Cerebellar cortex (tissue), 1 donor: Measurements from ENCODE around the gene SLC11A1.
A peak's percentile ranks its signal among the peaks of the same experiment; 100 is the strongest.

Experiments
- DNase-seq: peaks from one replicate; pipeline ENCODE4 v3.0.0-alpha.2; 2015; ENCODE audit warnings: low spot score

Gene SLC11A1

DNA sequence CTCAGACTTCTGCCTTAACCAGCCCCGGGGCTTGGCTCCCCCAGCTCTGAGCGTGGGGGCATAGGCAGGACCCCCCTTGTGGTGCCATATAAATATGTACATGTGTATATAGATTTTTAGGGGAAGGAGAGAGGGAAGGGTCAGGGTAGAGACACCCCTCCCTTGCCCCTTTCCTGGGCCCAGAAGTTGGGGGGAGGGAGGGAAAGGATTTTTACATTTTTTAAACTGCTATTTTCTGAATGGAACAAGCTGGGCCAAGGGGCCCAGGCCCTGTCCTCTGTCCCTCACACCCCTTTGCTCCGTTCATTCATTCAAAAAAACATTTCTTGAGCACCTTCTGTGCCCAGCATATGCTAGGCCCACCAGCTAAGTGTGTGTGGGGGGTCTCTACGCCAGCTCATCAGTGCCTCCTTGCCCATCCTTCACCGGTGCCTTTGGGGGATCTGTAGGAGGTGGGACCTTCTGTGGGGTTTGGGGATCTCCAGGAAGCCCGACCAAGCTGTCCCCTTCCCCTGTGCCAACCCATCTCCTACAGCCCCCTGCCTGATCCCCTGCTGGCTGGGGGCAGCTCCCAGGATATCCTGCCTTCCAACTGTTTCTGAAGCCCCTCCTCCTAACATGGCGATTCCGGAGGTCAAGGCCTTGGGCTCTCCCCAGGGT lies 23.1 kb downstream of the SLC11A1 start:
- DNase-seq = no peak

DNA sequence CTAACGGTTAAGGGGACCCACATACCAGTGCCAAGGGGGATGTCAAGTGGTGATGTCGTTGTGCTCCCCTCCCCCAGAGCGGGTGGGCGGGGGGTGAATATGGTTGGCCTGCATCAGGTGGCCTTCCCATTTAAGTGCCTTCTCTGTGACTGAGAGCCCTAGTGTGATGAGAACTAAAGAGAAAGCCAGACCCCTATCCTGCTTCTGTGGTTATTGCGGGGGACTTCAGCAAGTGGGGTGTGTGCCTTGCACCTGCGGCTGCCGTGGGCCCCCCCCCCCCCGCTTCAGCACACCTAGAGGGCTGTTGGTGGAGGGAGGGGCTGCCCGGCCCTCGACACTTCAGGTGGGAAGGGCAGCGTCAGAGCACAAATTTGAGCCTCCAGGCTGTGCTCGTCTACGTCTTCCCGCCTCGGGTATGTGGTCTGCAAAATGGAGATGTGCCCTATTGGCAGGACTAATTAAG lies 23.7 kb downstream of the SLC11A1 start:
- DNase-seq = no peak

DNA sequence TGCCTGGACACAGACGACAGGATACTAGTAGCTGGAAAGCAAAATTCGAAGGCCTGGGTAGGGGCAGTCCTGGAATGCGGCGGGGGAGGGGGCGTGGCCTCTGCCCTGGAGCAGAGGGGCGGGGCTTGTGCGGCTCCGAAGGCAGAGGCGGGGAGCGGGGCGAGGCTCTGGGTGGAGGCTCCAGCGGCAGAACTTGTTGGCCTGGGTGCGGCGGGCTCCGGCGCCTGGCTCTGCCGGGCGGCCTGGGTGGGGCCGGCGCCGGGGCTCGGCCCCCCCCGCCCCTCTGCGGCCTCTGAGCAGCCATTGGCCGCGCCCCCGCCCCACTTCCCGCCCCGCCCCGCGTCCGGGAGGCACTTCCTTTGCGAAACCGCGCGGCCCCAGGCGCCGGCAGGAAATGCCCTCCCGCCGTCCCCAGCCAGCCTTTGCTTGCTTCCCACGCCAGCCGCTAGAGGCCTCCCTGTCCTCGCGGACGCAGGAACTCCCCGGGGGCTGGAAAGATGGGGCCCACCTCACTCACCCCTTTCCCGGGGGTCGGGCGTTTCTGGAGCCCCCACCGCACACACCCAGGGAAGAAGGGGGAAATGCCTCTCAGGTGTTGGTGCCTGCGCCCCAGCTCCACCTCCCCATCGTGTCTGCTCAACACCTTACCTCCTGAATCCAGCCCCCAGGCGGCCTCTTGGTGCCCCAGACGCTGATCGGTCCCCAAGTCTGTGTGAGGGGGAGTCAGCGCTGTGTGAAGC lies 24.3 kb downstream of the SLC11A1 start:
- peak; percentile 93 for DNase-seq

DNA sequence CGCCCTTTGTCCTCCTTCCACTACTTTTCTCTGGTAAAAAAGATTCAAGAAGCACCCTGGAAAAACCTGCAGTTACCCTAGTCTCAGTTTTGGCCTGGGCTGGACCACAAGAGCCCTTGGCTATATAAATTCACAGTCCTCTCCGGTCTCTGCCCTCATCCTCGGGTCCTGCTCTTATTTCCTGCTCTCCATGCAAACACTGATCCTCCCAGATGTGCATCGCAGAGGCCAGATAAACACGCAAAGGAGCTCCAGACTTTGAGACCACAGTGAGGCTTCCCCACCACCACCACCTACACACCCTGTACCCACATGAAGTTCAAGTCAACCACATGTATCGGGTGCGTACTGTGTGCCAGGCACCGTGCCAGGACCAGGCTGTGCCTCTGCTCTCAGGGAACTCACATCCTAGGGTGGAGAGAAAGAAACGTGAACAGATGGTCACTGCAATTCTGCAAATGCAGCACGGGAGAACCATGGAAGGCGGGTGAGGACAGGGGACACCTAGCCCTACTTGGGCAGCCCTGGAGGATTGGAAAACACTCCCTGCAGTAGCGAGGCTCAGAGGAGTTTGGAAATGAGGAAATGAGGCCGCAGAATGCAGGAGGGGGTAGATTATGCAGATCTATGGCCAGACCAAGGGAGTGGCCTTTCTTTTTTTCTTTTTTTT lies 25.0 kb downstream of the SLC11A1 start:
- peak; percentile 81 for DNase-seq

DNA sequence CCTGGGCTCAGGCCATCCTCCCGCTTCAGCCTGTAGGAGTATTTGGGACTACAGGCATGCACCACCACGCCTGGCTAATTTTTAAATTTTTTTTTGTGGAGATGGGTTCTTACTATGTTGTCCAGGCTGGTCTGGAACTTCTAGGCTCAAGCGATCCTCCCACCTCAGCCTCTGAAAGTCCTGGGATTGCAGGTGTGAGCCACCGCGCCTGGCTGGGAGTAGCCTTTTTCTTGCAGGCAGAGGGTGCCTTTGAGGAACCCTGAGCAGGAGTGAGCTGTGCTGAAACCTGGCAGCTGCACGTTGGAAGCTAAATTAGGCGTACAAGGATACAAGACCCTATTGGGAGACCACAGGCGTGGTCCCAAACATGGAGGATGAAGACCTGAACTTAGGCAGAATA lies 25.6 kb downstream of the SLC11A1 start:
- DNase-seq = no peak

DNA sequence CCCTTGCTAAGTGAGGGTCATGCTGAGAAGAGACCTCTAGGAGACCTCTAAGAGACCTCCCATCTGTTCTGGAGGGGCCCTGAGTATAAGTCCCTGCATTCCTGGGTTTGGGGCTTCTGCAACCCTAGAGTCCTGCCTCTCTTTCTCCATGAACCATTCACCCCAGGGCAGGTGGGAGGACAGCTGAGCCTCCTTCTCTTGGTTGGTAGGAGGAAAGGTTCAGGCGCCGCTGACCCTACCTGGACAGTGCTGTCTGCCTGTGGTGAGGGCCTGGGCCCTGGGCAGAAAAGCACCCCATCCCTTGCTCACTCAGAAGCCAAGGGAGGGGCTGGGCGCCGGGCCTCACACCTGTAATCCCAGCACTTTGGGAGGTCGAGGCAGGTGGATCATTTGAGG lies 36.2 kb downstream of the SLC11A1 start:
- DNase-seq = no peak

DNA sequence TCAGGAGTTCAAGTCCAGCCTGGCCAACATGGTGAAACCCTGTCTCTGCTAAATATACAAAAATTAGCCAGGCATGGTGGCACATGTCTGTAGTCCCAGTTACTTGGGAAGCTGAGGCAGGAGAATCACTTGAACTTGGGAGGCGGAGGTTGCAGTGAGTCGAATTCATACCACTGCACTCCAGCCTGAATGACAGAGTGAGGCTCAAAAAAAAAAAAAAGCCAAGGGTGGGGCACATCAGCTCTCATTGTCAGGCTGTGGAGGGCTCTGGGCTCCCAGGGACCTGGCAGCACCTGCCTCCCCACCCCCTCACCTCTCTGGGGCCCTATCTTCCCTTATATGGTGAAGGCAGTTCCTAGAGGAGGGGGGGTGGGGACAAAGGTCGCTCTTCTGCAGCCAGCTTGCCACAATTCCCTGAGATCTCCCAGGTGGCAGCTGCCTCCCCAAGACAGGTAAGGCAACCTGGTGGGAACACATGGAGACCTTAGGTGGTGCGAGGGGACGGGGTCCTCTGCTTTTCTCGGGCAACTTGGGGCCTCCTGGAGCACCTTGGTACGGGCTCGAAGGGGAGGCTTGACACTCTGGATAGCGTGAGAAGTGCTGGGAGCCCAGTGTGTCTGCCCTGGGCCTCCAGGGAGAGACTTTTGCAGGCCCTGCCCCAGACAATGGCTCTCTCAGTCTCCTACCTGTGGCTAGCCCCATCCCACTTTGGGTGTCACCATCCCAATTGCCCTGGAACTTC lies 36.8 kb downstream of the SLC11A1 start, which contains the start of gene VIL1:
Gene VIL1 (plus strand): TSS at position 407 of the 742 bp plus-strand sequence. CDS start 4,656 bp downstream, outside the sequence.
- DNase-seq = no peak

DNA sequence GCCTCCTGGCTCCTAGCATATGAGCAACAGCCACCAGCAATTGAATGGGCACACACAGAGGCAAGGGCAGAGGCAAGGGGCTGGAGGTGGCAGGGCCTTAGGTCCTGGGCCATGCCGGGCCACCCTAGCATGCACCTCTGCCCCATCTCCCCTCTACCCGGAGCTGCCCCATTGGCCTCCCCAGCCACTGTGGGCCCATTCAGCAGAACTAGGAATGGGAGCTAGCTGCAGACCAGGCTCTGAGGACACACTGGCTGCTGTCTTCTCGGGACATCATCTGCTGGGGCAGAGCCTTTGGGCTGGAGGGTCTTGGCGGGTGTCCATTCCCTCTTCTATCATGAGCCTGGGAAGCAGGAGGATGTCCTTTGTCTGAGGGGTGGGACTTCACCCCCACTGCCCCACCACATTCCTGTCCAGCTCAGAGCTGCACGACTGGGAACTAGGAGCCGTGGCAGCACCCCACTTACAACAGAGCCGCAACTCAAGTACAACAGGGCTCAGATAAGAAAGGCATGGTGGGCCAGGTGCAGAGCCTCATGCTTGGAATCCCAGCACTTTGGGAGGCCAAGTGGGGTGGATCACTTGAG lies 37.6 kb downstream of the SLC11A1 start:
- no peak for DNase-seq

DNA sequence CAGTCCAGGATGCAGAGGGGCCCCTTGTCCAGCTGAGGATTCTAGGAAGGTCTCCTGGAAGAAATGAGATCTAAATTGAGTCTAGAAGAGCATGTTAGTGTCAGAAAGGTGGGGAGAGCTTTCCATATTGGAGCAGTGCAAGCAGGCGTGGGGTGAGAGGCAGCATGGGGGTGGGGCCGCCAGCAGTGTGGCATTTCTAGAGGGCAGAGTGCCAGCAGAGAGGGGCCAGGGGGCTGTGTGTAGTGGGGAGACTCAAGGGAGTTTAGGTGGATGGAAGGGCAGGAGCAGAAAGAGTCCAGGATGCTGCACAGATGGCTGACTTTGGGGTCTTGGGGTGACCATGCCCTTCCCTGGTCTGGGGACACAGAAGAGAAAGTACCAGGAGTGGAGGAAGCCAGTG lies 39.0 kb downstream of the SLC11A1 start:
- no peak for DNase-seq

DNA sequence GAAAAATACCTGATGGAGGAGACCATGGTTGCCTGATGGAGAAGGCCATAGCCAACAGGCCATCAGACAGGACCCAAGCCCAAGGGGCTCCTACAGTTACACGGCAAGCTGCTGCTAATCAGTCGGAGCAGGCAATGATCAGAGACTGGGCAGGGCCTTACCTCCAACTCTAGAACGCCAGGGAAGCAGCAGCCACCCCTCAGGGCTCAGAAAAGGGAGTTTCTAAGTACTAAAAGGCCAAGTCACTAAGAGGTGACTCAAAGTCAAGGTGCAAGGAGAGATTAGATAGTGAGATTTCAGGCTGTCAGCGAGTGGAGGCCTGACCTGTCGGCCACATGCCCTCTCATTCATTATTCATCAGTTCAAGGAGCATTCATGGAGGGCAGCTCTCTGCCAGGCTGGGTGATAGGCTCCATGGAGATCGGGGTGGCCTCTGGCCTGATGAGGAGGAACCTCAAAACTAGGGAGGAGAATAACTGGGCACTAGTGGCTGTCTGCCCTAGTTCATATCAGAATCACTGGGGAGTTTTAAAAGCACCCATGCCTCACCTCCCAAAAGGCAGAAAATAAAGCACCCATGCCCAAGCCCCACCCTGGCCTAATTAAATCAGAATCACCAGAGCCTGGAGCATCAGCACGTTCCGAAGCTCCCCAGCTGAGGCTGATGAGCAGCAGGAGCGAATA lies 40.5 kb downstream of the SLC11A1 start:
- DNase-seq = no peak

DNA sequence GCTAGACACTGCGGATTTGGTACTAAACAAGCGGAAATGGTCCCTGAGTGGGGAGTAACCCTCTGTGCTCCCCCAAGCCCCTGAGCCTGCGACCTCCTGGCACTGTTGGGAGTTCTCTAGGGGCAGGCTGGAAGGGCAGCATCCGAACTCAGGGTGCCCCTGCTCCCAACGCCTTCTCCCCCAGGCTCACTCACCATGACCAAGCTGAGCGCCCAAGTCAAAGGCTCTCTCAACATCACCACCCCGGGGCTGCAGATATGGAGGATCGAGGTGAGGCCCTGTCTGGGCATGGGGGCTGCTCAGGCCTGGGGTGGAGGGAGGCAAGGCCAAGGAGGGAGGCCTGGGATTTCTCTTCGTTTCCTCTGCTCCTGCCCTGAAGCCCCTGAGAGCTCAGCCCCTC lies 41.5 kb downstream of the SLC11A1 start:
- DNase-seq = no peak

DNA sequence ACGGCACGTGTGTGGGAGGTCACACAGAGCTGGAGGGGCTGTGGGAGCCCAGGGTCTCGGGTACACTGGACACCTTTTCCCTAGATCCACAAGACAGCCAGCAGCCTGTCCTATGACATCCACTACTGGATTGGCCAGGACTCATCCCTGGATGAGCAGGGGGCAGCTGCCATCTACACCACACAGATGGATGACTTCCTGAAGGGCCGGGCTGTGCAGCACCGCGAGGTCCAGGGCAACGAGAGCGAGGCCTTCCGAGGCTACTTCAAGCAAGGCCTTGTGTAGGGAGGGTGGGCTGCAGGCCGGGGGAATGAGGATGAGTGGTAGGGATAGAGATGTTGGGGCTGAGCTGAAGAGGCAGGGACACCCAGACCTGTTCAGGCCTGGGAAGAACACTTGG lies 43.5 kb downstream of the SLC11A1 start:
- DNase-seq = no peak

DNA sequence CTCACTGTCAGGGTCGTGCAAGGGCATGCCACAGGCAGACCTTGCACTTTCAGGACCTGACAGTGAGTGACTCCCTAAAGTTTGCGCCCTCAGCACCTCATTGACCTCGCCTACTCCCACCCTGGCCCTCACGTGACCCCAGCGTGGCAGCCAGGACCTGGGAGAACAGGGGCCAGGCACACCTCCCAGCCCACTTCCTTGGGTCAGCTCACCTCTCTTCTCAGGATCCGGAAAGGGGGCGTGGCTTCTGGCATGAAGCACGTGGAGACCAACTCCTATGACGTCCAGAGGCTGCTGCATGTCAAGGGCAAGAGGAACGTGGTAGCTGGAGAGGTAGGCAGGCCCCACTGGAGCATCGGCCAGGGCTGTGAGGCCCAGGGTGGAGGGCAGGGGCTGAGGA lies 45.7 kb downstream of the SLC11A1 start:
- DNase-seq = no peak

DNA sequence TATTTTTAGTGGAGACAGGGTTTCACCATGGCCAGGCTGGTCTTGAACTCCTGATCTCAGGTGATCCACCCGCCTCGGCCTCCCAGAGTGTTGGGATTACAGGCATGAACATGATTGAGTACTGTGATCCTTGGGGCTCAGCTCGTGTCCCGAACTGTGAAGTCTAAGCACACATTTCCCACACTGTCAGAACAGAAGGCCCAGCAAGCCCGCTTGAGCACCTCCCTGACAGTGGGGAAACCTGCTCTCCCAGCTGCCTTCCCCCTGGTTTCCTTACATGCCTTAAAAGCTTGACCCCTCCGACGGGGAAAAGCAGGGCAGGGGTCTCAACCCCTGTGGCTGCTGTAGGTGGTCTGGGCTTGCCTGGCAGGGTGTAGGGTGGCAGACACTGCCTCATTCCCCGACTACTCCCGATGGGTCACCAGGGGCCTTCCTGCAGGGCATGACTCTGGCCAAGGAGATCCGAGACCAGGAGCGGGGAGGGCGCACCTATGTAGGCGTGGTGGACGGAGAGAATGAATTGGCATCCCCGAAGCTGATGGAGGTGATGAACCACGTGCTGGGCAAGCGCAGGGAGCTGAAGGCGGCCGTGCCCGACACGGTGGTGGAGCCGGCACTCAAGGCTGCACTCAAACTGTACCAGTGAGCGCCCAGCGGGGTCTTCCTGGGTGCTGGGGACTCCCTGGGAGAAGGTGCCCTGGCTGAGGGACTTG lies 46.9 kb downstream of the SLC11A1 start:
- DNase-seq = no peak

DNA sequence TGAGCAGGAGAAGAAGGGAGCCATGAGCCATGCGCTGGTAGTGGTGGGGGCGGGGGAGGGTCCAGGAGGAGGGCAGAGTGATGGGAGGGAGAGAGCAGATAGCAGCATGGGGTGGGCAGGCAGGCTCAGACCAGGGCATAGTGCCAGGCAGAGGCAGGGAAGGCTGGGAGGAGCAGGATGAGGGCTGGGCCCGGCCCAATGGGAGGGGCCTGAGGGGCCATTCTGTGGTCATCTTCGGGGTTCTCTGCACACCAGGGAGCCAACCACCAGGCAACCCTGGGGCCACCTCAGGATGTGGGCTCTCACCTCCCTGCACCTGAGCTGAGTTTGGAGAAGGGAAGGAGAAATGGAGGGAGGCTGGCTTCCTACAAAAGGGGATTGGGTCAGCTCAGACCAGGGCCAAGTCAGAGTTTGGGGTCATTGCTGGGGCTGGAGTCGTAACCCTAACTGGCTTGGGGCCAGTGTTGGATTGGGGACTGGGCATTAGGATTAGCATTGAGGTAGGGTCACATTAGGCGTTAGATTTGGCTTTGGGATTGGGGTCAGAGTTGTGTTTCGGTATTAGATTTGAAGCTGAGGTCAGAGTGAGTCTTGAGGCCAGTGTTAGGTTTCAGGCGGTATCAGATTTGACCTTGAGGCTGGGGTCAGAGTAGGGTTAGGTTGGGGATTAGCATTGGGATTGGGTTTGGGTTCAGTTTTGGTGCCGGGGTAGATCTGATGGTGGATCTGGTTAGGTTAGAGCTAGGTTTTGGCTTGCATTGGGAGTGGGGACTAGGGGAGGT lies 48.0 kb downstream of the SLC11A1 start:
- no peak for DNase-seq

DNA sequence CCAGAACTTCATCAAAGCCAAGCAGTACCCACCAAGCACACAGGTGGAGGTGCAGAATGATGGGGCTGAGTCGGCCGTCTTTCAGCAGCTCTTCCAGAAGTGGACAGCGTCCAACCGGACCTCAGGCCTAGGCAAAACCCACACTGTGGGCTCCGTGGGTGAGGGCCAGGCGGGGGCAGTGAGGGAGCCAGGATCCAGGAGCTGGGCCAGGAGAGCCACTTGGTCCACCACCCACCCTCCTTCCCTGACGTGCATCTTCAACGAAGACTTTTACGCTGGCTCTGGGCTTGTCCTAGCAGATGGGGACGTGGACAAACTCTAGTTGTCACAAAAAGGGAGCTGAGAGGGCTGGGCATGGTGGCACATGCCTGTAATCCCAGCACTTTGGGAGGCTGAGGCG lies 48.6 kb downstream of the SLC11A1 start:
- no peak for DNase-seq

DNA sequence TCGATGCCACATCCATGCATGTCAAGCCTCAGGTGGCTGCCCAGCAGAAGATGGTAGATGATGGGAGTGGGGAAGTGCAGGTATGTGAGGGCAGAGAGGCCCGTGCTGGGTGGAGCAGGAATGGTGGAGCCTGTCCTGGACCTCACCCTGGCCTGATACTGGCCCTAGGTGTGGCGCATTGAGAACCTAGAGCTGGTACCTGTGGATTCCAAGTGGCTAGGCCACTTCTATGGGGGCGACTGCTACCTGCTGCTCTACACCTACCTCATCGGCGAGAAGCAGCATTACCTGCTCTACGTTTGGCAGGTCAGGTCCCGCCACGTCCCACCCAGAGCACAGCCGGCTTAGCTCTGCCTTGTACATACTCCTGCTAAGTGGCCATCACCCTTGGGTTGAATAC lies 49.8 kb downstream of the SLC11A1 start:
- no peak for DNase-seq

DNA sequence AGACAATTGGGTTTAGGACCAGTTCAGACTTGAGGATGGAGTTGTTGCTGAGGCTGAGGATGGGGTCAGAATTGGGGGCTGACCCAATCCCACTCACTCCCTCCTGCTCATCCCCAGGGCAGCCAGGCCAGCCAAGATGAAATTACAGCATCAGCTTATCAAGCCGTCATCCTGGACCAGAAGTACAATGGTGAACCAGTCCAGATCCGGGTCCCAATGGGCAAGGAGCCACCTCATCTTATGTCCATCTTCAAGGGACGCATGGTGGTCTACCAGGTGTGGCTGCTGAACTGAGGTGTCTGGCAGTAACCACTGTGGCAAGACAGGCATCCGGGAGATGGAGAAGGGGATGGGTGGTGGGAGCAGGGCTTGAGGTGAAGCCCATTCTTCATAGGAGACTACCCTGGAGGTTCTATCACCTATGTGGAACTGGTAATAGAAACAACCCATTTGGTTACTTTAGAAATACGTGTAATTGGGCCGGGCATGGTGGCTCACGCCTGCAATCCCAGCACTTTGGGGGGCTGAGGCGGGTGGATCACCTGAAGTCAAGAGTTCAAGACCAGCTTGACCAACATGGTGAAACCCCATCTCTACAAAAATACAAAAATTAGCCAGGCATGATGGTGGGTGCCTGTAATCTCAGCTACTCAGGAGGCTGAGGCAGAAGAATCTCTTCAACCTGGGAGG lies 50.7 kb downstream of the SLC11A1 start:
- DNase-seq = no peak

DNA sequence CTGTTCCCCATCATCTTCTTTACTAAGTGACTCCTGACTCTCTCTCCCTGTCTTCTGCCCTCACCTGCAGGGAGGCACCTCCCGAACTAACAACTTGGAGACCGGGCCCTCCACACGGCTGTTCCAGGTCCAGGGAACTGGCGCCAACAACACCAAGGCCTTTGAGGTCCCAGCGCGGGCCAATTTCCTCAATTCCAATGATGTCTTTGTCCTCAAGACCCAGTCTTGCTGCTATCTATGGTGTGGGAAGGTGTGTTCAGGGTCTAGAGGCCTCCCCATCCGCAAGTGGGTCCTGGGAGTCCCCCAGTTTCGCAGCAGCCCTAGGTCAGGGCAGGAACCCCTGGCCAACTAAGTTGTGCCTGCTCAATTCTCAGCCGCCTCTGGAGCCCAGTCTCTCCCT lies 52.4 kb downstream of the SLC11A1 start:
- no peak for DNase-seq
